ENCODE results near the gene SIX2. TPM values are rescaled to one million over a fixed set of nuclear protein-coding genes. Genes with fewer than 3 reads are reported as not detected.

Gene SIX2
- total RNA-seq, 1 experiment from 2014 or later: 0.51 TPM

- DNase-seq (ENCODE audit: low read depth, low spot score) (no peak), ATAC-seq (no peak)
- Histone ChIP-seq H3K36me3 (ENCODE audit: control insufficient read depth, insufficient read depth, low read length) (no peaks in the 10 kb centered on the region), H3K4me3 (ENCODE audit: low read depth in 2 of 2, low read length in 2 of 2) (no peak overlapping the region), H3K4me1 (ENCODE audit: control insufficient read depth, insufficient read depth, low read length) (no peaks in the 10 kb centered on the region), H3K9me3 (ENCODE audit: control insufficient read depth, insufficient read depth, low read depth, low read length) (no peaks in the 10 kb centered on the region), H3K27me3 (ENCODE audit: control insufficient read depth, insufficient read depth, low read length) (peaks cover 7% of the 10 kb centered on the region; the same call in 1 of the 2 replicates), H3K27ac (ENCODE audit: low read length) (no peak overlapping the region)
- TF ChIP-seq, protein P1, sequence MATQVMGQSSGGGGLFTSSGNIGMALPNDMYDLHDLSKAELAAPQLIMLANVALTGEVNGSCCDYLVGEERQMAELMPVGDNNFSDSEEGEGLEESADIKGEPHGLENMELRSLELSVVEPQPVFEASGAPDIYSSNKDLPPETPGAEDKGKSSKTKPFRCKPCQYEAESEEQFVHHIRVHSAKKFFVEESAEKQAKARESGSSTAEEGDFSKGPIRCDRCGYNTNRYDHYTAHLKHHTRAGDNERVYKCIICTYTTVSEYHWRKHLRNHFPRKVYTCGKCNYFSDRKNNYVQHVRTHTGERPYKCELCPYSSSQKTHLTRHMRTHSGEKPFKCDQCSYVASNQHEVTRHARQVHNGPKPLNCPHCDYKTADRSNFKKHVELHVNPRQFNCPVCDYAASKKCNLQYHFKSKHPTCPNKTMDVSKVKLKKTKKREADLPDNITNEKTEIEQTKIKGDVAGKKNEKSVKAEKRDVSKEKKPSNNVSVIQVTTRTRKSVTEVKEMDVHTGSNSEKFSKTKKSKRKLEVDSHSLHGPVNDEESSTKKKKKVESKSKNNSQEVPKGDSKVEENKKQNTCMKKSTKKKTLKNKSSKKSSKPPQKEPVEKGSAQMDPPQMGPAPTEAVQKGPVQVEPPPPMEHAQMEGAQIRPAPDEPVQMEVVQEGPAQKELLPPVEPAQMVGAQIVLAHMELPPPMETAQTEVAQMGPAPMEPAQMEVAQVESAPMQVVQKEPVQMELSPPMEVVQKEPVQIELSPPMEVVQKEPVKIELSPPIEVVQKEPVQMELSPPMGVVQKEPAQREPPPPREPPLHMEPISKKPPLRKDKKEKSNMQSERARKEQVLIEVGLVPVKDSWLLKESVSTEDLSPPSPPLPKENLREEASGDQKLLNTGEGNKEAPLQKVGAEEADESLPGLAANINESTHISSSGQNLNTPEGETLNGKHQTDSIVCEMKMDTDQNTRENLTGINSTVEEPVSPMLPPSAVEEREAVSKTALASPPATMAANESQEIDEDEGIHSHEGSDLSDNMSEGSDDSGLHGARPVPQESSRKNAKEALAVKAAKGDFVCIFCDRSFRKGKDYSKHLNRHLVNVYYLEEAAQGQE (IDR thresholded peaks at IDR 0.05; ENCODE audit: insufficient read depth in 1 of 2, low read depth in 2 of 2, low read length in 1 of 2): no peak
- TF ChIP-seq TCF7L2 (IDR thresholded peaks at IDR 0.05; ENCODE audit: low read depth, low read length): no peak
- no peak for TF ChIP-seq POLR2AphosphoS5 (IDR thresholded peaks at IDR 0.05; ENCODE audit: low read depth, low read length)
- TF ChIP-seq, protein P2, sequence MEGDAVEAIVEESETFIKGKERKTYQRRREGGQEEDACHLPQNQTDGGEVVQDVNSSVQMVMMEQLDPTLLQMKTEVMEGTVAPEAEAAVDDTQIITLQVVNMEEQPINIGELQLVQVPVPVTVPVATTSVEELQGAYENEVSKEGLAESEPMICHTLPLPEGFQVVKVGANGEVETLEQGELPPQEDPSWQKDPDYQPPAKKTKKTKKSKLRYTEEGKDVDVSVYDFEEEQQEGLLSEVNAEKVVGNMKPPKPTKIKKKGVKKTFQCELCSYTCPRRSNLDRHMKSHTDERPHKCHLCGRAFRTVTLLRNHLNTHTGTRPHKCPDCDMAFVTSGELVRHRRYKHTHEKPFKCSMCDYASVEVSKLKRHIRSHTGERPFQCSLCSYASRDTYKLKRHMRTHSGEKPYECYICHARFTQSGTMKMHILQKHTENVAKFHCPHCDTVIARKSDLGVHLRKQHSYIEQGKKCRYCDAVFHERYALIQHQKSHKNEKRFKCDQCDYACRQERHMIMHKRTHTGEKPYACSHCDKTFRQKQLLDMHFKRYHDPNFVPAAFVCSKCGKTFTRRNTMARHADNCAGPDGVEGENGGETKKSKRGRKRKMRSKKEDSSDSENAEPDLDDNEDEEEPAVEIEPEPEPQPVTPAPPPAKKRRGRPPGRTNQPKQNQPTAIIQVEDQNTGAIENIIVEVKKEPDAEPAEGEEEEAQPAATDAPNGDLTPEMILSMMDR (IDR thresholded peaks at IDR 0.05): no peak
- TF ChIP-seq SIN3A (IDR thresholded peaks at IDR 0.05; ENCODE audit: borderline replicate concordance, insufficient read depth, low read depth, low read length): no peak
- in situ Hi-C loops (cut with HindIII; ENCODE audit: low pct_unique_long_range_greater_than_20kb, low sequenced_read_pairs) (no loop called here), intact Hi-C loops (cut with micrococcal nuclease; ENCODE audit: unreplicated experiment) (no loop called here)
- CTCF ChIA-PET: no interaction called here
- BruUV-seq (replicated peaks): no TSS peak
- POLR2A ChIA-PET: interaction anchor here (0.6 kb wide), 1 partner anchor 24 kb away, joined by 5 read pairs; no protein-coding TSS in a partner anchor
Measured at GRCh38 chr2:45028276-45028675, 19.0 kb upstream of the SIX2 start.

DNA sequence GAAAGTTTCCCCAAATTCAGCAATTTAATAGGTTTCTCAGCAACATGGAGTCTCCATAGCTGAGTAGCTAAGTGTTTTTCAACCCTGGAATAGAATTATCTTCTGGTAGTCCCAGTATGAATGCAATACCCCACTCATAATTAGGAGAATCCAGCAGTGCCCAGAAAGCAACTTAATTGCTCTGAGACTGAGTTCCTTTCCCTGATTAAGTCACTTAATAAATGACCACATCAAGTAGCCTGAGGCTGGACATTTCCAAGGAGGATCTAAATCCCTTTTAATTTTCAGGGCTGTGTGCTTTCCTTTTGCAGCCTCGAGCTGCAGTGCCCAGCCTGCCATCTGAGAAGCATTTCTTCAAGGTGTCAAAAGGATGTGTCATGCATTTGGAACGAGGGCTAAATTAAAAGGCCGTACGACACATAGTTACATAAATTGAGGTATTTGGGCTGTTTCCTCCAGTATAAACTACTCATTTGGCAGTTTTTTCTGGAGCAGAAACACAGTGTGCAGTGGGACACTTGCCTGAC is 17.7 kb upstream of the SIX2 start:
- Histone ChIP-seq H3K4me3 (ENCODE audit: low read depth in 2 of 2, low read length in 2 of 2) (no peak overlapping the region), H3K27ac (ENCODE audit: low read length) (no peak overlapping the region), H3K9me3 (ENCODE audit: control insufficient read depth, insufficient read depth, low read depth, low read length) (no peaks in the 10 kb centered on the region), H3K36me3 (ENCODE audit: control insufficient read depth, insufficient read depth, low read length) (no peaks in the 10 kb centered on the region), H3K27me3 (ENCODE audit: control insufficient read depth, insufficient read depth, low read length) (peaks cover 7% of the 10 kb centered on the region), H3K4me1 (ENCODE audit: control insufficient read depth, insufficient read depth, low read length) (no peaks in the 10 kb centered on the region)
- no TSS peak for BruUV-seq (replicated peaks)
- intact Hi-C loops (cut with micrococcal nuclease; ENCODE audit: unreplicated experiment) (no loop called here), in situ Hi-C loops (cut with HindIII; ENCODE audit: low pct_unique_long_range_greater_than_20kb, low sequenced_read_pairs) (no loop called here)
- POLR2A ChIA-PET: interaction anchor here (0.6 kb wide), 1 partner anchor 43 kb away, joined by 4 read pairs; no protein-coding TSS in a partner anchor
- CTCF ChIA-PET: no interaction called here
- TF ChIP-seq TCF7L2 (IDR thresholded peaks at IDR 0.05; ENCODE audit: low read depth, low read length) (no peak), POLR2AphosphoS5 (IDR thresholded peaks at IDR 0.05; ENCODE audit: low read depth, low read length) (no peak), SIN3A (IDR thresholded peaks at IDR 0.05; ENCODE audit: borderline replicate concordance, insufficient read depth, low read depth, low read length) (no peak)
- TF ChIP-seq, protein P2 (IDR thresholded peaks at IDR 0.05): no peak
- TF ChIP-seq, protein P1 (IDR thresholded peaks at IDR 0.05; ENCODE audit: insufficient read depth in 1 of 2, low read depth in 2 of 2, low read length in 1 of 2): no peak
- DNase-seq (ENCODE audit: low read depth, low spot score): no peak
- ATAC-seq: no peak
